Panc1 (cell line): ENCODE results near the gene COQ9. TPM values are rescaled to one million over a fixed set of nuclear protein-coding genes. Genes with fewer than 3 reads are reported as not detected.

Source experiments
- ATAC-seq: fragments of 200-7000 bp; cut with Tn5 transposase; 2 replicates; pipeline ENCODE4 v1.9.1; 2020; ENCODE audit warnings: mild to moderate bottlenecking, moderate library complexity
- BruUV-seq: library from RNA; stranded (reverse); fragments of 400-500 nt; replicated peaks from 2 replicates; lab custom pipeline; 2021; lab: Mats Ljungman, UMichigan
- CTCF ChIA-PET: fragments of 300-600 bp; sonication (Branson Sonifier 250); formaldehyde crosslinking; loops from one replicate; lab custom pipeline; 2022; ENCODE audit warnings: antibody characterized with exemption; lab: Charles Lee
- POLR2A ChIA-PET: fragments of 300-600 bp; sonication (Branson Sonifier 250); formaldehyde crosslinking; loops from one replicate; lab custom pipeline; 2022; ENCODE audit warnings: antibody characterized with exemption; lab: Charles Lee
- DNase-seq: peaks from one replicate; pipeline ENCODE4 v3.0.0-alpha.2; 2010; ENCODE audit warnings: low read depth, low spot score
- H3K27ac ChIP-seq: 2 replicates; pipeline ENCODE4 v1.5.1; 2011; ENCODE audit warnings: mild to moderate bottlenecking, low read length, inconsistent platforms
- H3K27me3 ChIP-seq: fragments of 200-500 bp; sonication (Bioruptor generic); 2 replicates; pipeline ENCODE4 v1.6.0; 2014; ENCODE audit warnings: low read length, inconsistent platforms; ENCODE audit not compliant: control insufficient read depth, insufficient read depth
- H3K36me3 ChIP-seq: fragments of 200-500 bp; sonication (Bioruptor generic); 2 replicates; pipeline ENCODE4 v1.5.1; 2014; ENCODE audit warnings: inconsistent platforms, mild to moderate bottlenecking, low read length, moderate library complexity; ENCODE audit not compliant: control insufficient read depth, insufficient read depth
- H3K4me1 ChIP-seq: 2 replicates; pipeline ENCODE4 v1.5.1; 2011; ENCODE audit warnings: inconsistent platforms, mild to moderate bottlenecking, low read length, moderate library complexity; ENCODE audit not compliant: control insufficient read depth, insufficient read depth
- H3K4me3 ChIP-seq, 2 experiments: 2 replicates each; pipeline ENCODE4 v1.5.1; 2011 to 2012; ENCODE audit warnings: low read depth in 2 of 2, low read length in 2 of 2, mild to moderate bottlenecking in 2 of 2, inconsistent platforms in 1 of 2, moderate library complexity in 1 of 2
- H3K9me3 ChIP-seq: fragments of 200-500 bp; sonication (Bioruptor generic); 2 replicates; pipeline ENCODE4 v1.5.1; 2014; ENCODE audit warnings: low read depth, mild to moderate bottlenecking, inconsistent platforms, low read length, moderate library complexity; ENCODE audit not compliant: control insufficient read depth, insufficient read depth
- POLR2AphosphoS5 ChIP-seq: IDR thresholded peaks from 2 replicates; pipeline ENCODE4 v1.6.1; 2012; ENCODE audit warnings: mild to moderate bottlenecking, low read depth, low read length, moderate library complexity
- SIN3A ChIP-seq: IDR thresholded peaks from 2 replicates; pipeline ENCODE4 v1.6.1; 2012; ENCODE audit warnings: low read depth, mild to moderate bottlenecking, low read length, moderate library complexity, borderline replicate concordance; ENCODE audit not compliant: insufficient read depth
- TCF7L2 ChIP-seq: IDR thresholded peaks from 2 replicates; pipeline ENCODE4 v1.6.1; 2011; ENCODE audit warnings: mild to moderate bottlenecking, low read depth, low read length, inconsistent platforms
- in situ Hi-C: cut with HindIII; loops from 2 replicates; pipeline ENCODE4 v1.10.0; 2016; ENCODE audit warnings: low sequenced_read_pairs, low pct_unique_long_range_greater_than_20kb
- intact Hi-C: fragments of 100-400 bp; cut with micrococcal nuclease; formaldehyde crosslinking; loops from one replicate; pipeline ENCODE4 v1.10.0; 2022; ENCODE audit not compliant: unreplicated experiment
- total RNA-seq: library from RNA; stranded (reverse); gene quantifications from one replicate; pipeline ENCODE4 v1.2.1, GENCODE V29; 2021; ENCODE audit not compliant: unreplicated experiment
- TF ChIP-seq, protein P1 (sequence below): fragments of 450-650 bp; IDR thresholded peaks from 2 replicates; pipeline ENCODE4 v1.5.1; 2017; ENCODE audit warnings: mild to moderate bottlenecking
- TF ChIP-seq, protein P2 (sequence below), 2 experiments: IDR thresholded peaks; 2 replicates each; pipeline ENCODE4 v1.6.1; 2011 to 2012; ENCODE audit warnings: low read depth in 2 of 2, control low read depth in 1 of 2, low read length in 1 of 2, mild to moderate bottlenecking in 1 of 2, moderate library complexity in 1 of 2; ENCODE audit not compliant: insufficient read depth in 1 of 2

COQ9 gene
- total RNA-seq, 1 experiment from 2014 or later = 48.5 TPM

- in situ Hi-C loops (no loop called here), intact Hi-C loops (no loop called here)
Measured at GRCh38 chr16:57427307-57427706, 20.0 kb upstream of the COQ9 start.

DNA sequence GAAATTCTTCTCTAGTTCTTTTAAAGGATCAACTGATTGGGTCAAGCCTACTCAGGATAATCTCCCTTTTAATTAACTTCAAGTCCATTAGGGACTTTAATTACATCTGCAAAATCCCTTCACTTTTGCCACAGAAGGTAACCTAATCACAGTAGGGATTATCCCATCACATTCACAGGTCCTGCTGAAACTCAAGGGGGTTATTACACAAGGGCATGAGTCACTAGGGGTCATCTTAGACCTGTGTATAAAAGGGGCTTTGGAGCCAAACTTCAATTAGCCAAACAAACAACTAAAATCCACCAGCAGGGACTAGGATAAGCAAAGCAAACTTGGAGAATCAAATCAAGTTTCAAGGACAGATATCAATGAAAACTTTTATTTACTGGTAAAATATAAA, 19.5 kb upstream of the COQ9 start:
- CTCF ChIA-PET = no interaction called here
- intact Hi-C loops (no loop called here), in situ Hi-C loops (no loop called here)
- DNase-seq (no peak), ATAC-seq (no peak)
- TF ChIP-seq TCF7L2 (no peak), SIN3A (no peak), POLR2AphosphoS5 (no peak)
- no TSS peak for BruUV-seq
- no peaks in the 10 kb centered on the region for H3K4me1 ChIP-seq
- POLR2A ChIA-PET = no interaction called here
- H3K36me3 ChIP-seq = peaks cover 6% of the 10 kb centered on the region; the same call in 1 of the 2 replicates
- no peak overlapping the region for H3K27ac ChIP-seq
- no peaks in the 10 kb centered on the region for H3K9me3 ChIP-seq
- no peak overlapping the region for H3K4me3 ChIP-seq
- no peaks in the 10 kb centered on the region for H3K27me3 ChIP-seq

More at GRCh38 chr16:57427307-57427706, 20.0 kb upstream of the COQ9 start:
- H3K4me3 ChIP-seq = no peak overlapping the region
- ChIA-PET CTCF (no interaction called here), POLR2A (no interaction called here)
- peaks cover 6% of the 10 kb centered on the region; the same call in 1 of the 2 replicates for H3K36me3 ChIP-seq
- no peaks in the 10 kb centered on the region for H3K4me1 ChIP-seq
- no peak for ATAC-seq
- DNase-seq = no peak
- no peaks in the 10 kb centered on the region for H3K27me3 ChIP-seq
- TF ChIP-seq, protein P1, sequence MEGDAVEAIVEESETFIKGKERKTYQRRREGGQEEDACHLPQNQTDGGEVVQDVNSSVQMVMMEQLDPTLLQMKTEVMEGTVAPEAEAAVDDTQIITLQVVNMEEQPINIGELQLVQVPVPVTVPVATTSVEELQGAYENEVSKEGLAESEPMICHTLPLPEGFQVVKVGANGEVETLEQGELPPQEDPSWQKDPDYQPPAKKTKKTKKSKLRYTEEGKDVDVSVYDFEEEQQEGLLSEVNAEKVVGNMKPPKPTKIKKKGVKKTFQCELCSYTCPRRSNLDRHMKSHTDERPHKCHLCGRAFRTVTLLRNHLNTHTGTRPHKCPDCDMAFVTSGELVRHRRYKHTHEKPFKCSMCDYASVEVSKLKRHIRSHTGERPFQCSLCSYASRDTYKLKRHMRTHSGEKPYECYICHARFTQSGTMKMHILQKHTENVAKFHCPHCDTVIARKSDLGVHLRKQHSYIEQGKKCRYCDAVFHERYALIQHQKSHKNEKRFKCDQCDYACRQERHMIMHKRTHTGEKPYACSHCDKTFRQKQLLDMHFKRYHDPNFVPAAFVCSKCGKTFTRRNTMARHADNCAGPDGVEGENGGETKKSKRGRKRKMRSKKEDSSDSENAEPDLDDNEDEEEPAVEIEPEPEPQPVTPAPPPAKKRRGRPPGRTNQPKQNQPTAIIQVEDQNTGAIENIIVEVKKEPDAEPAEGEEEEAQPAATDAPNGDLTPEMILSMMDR = no peak
- no peak for TF ChIP-seq TCF7L2
- TF ChIP-seq SIN3A = no peak
- TF ChIP-seq, protein P2, sequence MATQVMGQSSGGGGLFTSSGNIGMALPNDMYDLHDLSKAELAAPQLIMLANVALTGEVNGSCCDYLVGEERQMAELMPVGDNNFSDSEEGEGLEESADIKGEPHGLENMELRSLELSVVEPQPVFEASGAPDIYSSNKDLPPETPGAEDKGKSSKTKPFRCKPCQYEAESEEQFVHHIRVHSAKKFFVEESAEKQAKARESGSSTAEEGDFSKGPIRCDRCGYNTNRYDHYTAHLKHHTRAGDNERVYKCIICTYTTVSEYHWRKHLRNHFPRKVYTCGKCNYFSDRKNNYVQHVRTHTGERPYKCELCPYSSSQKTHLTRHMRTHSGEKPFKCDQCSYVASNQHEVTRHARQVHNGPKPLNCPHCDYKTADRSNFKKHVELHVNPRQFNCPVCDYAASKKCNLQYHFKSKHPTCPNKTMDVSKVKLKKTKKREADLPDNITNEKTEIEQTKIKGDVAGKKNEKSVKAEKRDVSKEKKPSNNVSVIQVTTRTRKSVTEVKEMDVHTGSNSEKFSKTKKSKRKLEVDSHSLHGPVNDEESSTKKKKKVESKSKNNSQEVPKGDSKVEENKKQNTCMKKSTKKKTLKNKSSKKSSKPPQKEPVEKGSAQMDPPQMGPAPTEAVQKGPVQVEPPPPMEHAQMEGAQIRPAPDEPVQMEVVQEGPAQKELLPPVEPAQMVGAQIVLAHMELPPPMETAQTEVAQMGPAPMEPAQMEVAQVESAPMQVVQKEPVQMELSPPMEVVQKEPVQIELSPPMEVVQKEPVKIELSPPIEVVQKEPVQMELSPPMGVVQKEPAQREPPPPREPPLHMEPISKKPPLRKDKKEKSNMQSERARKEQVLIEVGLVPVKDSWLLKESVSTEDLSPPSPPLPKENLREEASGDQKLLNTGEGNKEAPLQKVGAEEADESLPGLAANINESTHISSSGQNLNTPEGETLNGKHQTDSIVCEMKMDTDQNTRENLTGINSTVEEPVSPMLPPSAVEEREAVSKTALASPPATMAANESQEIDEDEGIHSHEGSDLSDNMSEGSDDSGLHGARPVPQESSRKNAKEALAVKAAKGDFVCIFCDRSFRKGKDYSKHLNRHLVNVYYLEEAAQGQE (IDR thresholded peaks at IDR 0.05; ENCODE audit: insufficient read depth in 1 of 2, low read depth in 2 of 2, low read length in 1 of 2) = no peak
- no peak for TF ChIP-seq POLR2AphosphoS5
- H3K9me3 ChIP-seq = no peaks in the 10 kb centered on the region
- no peak overlapping the region for H3K27ac ChIP-seq
- BruUV-seq = no TSS peak

GRCh38 chr16:57430955-57431354, 16.3 kb upstream of the COQ9 start:
- peaks cover 19% of the 10 kb centered on the region for H3K36me3 ChIP-seq

More at GRCh38 chr16:57430955-57431354, 16.3 kb upstream of the COQ9 start:
- TF ChIP-seq SIN3A = no peak
- ChIA-PET POLR2A (no interaction called here), CTCF (no interaction called here)
- intact Hi-C loops (no loop called here), in situ Hi-C loops (no loop called here)
- DNase-seq = no peak
- Histone ChIP-seq H3K27ac (no peak overlapping the region), H3K27me3 (no peaks in the 10 kb centered on the region), H3K9me3 (no peaks in the 10 kb centered on the region), H3K4me3 (no peak overlapping the region), H3K4me1 (no peaks in the 10 kb centered on the region)
- BruUV-seq = no TSS peak
- no peak for ATAC-seq
